EL (cell line): ENCODE data around the gene F12.

Experiments used
- DNase-seq: peaks from one replicate; pipeline ENCODE4 v3.0.0-alpha.2; 2016

The F12 gene

DNA sequence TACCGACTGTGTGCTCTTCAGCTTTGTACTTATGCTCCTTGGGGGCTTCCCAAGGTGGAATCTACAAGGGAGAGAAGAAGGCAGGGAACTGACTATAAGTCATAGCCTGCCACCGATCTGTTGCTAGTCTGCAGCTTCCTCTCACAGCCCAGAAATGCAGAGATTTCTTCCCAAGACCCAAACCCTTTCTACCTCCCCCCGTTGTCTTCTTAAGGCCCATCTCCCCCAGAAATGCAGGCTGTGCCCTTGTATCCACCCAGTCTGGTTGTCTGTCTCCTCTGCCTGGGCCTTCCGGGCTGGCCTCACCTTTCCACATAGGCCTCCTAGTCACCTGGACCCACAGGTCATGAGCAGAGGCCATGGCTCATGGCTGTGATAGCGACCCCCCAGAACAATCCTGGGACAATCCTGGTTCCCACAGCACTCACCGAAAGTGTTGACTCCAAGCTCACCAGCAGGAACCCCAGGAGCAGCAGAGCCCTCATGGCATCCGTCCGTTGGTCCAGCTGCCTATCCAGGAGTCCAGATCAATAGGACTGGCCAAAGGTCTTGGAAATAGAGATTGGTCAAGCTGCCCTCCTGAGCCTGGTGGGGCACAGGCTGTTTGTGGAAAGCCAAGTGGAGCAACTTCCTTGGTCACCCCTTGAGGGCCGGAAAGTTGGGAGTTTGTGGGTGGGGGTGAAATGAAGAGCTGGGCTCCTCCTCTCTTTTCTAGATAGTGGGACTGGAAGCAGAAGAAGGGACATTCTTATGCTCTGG is at the start of gene F12:
Gene F12 (minus strand): TSS at position 522 of the 759 bp plus-strand sequence. CDS start 37 bp downstream, at position 485.
- no peak for DNase-seq

- no peak for DNase-seq
Measured at GRCh38 chr5:177458912-177459350, 49.6 kb upstream of the F12 start.

GRCh38 chr5:177457852-177458681 is 48.7 kb upstream of the F12 start:
- DNase-seq = no peak

- peak; percentile 95 for DNase-seq
Measured at GRCh38 chr5:177456976-177457851, 47.9 kb upstream of the F12 start.

GRCh38 chr5:177456591-177456964 is 47.2 kb upstream of the F12 start:
- no peak for DNase-seq

GRCh38 chr5:177455661-177456590 is 46.6 kb upstream of the F12 start:
- peak; percentile 88 for DNase-seq

GRCh38 chr5:177455036-177455660 is 45.8 kb upstream of the F12 start:
- DNase-seq = peak; percentile 75

DNA sequence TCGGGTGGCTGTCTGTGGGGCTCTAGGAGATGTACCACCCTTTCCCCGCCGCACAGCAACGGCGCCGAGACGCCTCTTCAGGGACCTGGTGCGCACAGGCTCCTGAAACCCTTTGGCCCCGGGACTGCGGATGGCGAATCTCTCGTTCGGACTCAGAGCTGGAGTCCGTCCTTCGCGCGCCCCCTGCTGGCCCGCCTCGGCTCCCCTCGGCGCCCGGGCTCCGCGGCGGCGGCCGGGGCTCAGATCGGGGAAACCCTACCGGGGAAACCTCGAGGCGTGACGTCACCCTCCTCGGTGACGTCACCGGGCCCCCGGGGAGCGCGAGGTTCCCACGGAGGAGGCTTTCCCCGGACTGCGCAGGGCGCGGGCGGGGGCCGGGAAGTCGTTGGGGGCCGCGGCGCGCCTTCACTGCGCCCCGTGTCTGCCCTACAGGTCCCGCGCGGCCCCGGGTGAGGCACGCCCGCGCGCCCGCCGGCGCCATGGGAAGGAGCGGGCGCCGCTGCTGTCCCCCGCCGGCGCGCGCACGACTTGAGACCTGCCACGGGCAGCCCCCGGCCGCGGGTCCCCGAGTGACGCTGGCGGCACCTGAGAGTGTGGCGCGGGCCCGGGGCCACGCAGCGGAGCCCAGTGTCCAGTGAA is 45.2 kb upstream of the F12 start:
- DNase-seq = peak; percentile 90

DNA sequence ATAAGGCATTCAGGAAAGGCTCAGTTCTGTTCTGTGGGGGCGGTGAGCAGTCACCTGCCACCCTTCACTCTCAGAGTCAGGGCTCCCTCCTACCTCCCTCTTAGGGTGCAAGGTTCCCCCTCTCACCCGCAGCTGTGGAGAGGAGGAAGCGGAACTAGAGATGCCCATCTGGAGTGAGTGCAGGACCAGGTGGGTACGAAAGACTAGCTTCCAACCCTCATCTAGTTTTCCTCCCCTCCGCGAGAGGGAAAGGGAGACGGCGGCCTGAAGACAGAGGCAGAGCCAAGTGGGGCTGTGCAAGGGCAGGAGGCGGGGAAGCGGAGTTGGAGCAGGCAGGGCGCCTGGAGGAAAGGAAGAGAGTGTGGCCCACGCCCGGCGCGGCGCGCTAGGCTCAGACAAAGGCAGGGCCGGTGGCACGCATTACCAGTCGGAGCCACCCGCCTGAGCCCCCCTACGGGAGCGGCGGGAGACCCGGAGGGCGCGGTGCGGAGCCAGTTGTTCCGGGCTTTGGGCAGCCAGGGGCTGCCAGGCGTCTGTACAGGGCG is 44.6 kb upstream of the F12 start:
- DNase-seq = no peak

- DNase-seq = no peak
Measured at GRCh38 chr5:177452688-177453638, 43.6 kb upstream of the F12 start.

DNA sequence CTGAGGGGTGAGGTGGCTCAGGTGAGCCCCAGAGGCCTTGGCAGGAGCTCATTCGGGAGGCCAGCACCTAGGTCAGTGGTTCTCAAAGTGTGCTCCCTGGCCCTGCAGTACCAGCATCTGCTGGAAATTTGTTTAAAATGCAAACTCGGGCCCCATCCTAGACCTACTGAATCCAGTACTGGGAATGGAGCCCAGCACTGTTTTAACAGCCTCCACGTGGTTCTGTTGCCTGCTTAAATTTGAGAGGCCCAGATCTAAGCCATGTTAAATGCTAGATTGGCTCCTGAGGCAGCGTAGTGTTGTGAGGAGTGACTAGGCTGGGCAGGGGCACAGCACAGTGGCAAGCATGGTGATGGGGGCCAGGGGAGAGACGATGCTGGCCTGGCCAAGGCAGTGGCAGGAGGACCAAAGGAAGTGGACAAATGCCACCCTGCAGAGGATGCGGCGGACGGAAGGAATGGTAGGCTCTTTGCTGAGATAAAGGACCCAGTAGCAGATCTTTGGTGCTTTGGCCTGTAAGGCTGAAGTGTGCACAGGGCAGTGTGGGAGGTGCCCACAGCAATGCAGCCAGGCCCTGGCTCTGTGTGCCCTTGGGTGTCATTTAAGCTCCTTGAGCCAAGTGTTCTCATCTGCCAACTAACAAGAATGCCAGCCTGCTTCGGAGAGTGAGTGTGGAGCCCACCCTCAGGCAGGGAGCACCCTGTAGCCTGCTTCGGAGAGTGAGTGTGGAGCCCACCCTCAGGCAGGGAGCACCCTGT is 41.5 kb upstream of the F12 start:
- DNase-seq = no peak

DNA sequence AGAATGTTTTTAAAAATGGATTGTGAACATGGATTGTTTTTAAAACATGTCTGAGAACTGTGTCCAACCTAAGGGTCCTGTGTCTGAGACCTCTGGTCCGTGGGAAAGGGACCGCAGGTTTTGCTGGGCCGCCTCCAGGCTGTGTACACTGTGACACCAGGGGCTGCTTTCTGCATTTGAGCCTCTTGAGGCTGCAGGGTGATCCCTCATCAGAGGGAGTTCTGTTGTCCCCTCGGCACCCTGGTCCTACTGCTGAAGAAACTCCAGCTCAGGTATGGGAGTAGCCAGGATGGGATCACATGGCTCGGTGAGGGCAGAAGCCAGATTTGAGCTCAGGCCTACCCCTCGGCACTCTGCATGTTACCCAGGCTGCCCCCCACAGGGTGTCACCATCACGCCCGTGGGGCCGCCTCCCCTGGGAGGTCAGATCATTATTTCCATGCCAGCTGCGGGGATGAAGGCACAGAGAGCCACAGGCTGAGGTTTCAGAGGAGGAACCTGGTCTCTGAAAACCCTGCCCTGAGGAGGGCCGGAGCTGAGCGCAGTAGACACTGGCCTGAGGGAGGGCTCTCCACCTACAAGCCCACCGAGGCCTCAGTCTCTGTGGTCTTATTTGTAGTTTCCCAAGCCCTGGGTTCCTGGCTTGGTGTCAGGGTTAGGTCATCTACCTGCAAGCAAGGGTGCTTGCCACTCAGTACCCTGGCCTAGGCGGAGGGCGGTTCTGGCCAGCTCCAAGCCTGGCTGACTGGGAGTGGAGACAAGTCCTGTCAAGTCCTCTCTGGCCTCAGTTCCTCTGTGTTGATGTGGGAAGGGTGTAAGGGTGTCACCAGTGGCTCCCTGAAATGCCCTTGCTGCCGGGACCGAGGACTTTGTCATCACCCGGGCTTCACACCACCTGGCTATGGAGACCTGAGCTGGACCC is 40.0 kb upstream of the F12 start:
- no peak for DNase-seq

DNA sequence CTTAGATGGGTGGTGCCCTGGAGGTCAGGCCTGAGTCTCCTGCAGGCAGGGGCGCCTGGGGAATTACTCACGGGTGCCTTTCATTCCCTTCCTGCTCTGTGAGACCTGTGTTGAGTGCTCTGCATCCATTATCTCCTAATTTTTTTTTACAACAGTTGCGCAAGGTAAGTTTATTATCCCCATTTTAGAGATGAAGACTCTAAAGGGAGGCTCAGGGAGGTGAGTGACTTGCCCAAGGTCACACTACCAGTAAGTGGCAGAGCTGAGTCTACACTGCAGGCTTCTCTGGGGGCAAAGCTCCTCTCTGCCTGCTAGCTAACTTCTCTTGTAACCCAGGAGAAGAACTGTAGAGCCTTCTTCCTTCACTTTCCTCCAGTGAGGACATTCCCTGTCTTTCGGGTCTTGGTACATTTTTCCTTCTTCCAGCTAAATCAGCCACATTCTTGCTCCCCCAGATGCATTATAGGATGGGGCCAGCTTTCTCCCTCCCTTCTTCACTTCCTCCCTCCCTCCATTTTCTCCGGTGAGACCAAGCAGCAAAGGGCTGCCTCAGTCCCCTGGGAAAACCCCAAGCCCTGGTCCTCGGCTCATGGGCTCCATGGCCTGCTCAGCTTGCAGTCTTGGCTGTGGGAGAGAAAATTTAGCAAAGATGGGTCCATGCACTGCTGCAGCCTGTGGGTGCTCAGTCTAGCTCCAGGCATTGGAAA is 39.0 kb upstream of the F12 start:
- no peak for DNase-seq

DNA sequence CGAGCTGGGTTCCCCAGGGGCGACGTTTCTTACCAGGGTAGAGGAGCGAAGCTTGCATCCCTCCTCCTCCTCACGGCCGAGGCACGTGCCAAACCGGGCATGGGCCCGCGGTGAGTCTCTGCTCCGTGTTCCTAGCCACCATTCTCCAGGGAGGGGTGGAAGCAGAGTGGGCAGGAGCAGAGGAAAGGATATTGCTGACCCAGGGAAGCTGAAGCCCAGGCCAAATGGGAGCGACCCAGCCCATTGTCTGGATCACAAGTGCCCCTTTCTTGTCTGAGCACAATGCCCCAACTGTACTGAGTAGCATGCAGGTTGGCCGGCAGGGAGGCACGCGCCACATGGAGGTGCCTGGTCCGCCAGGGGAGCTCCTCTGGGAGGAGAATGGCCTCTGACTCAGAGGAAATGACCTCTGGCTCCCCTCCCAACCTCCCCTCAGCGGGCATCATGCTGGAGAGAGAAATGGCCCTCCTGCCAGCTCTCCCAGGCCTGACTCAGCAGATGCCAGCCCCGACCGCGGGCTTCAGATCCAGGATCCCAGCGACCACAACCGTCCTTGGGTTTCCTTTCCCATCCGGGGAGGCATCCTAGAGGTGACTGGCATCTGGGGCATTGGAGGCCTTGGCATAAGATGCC is 38.4 kb upstream of the F12 start:
- DNase-seq = peak; percentile 96

- peak; percentile 61 for DNase-seq
Measured at GRCh38 chr5:177447066-177447610, 37.8 kb upstream of the F12 start.
